Ecto neural progenitor cell (in vitro differentiated cells): ENCODE data around the gene RDX.
A peak's percentile ranks its signal among the peaks of the same experiment; 100 is the strongest.
"Not testable (repeated sequence)": the region's sequence is repeated elsewhere in the genome, so short reads cannot be mapped to it uniquely, and the experiment has no call there.

Experiments used
- DNase-seq: peaks from one replicate; pipeline ENCODE4 v3.0.0-alpha.2; 2018; ENCODE audit warnings: low spot score

Gene RDX

DNA sequence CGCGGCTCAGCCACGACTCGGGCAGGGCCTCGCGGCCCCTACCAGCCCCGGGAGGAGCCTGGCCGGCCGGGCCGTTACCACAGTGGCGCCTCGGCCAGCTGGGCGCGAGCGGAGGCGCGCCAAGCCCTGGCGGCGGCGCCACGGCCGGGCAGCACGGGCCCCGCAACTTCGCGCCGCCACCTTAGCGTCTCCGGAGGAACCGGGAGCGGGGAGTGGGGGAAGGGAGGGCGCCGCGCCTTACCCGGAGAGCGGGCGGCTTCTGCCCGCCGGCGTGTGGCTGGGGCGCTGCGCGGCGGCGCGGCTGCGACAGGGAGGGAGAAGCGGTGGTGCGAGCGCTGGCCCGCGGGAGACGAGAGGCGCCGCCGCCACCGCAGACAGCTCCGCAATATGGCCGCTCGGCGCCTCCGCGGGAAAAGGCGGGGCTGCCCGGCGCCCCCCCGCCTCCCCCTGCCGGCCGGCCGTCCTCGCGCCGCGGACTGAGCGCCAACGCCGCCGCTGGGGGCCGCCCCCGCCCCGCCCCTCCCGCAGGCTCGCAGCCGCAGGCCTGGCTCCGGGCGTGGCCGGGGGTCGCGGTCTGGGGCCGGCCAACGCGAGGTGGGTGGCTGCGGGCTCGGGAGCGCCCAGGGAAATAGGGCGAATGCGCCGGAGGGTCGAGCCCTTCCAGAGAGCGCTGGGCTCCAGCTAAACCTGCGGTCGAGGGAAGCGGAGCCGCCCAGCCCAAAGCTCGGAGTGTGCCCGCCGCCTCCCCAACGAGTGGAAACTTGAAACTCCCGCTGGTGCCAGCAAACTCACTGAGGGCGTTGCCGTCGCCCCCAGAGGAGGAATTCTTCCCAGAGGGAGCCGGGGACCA is at the start of gene RDX:
Gene RDX (minus strand): TSS at position 389 of the 850 bp plus-strand sequence. CDS start 16,922 bp downstream, outside the sequence.
- DNase-seq, result peak; percentile 90

DNA sequence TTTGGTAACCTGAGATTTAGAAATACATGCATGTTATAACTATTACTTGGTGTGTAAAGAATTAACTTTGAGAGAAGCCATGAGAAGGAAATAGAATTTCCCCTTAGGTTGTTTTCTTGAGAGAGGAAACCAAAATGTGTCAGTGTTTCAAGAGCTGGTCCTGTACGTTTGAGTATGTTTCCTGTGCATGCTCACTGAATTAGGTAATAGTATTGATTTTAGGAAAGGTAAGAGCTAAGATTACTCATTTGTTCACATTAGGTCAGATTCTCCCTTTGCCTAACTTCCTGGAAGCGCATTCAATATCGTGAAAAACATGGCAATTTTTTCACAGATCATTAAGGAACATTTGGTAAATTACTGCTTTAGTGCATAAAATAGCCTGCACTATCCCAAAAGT is 49.3 kb upstream of the RDX start:
- no peak for DNase-seq

DNA sequence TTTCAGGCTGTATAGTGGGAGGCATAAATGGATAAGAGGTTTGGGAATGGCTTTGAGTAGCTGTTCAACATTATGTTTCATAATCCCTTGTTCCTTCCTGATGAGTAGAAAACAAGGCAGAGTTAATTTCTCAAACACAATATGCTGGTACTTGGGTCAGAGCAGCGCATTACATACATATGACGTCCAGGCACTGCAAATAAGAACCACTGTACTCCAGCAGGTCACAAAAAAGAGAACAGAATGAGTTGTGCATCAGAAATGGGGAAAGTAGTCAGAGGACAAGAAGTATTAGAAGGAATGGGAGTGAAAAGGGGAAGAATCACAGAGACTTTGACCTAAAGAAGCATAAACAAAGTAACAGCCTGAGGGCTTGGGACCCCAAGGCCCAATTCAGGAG is 44.0 kb upstream of the RDX start:
- no peak for DNase-seq

DNA sequence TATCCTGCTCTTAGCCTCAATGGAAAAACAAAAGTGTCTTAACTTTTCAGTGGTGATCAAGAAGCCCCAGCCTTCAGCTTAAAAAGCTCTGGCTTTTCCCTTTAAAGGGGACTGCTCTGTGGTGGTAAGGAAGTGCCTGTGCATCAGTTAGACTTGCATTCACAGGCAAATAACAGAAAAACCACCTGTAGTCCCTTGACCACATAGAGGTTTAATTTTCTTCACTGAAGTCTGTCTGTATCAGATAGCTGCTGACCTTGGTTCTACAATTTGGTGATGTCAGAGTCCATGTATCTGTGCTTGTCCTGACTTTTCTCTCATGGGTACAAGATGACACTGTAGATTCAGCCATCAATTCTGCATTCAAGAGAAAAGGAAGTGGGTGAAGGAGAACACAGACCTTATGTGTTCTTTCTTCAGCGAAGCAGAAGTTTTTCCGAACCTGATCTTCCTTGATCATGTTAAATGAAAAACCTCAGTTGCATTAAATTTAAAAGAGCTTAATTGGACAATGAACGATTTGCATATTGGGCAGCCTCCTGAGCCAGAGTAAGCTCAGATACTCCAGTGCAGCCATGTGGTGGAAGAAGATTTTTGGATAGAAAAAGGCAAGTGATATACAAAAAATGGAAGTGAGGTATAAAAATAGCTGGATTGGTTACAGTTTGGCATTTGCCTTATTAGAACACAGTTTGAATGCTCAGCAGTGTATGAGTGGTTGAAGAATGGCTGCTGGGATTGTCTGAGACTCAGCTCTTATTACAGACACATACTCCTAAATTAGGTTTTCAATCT is 43.2 kb upstream of the RDX start:
- no peak for DNase-seq

DNA sequence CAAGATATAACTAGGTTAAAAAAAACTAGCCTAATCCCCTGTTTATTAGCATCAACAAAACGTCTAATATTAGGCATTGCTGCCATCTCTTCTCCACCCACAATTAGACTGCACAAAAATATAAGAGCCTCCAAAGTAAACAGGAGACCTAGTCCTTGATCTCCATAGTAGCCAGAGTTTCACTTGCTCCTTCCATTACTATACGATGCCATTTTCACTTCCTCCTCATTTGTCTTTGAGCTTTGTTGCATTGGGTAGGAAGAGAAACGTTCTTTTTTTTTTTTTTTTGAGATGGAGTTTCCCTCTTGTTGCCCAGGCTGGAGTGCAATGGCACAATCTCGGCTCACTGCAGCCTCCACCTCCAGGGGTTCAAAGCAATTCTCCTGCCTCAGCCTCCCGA is 42.3 kb upstream of the RDX start:
- DNase-seq, result no peak

DNA sequence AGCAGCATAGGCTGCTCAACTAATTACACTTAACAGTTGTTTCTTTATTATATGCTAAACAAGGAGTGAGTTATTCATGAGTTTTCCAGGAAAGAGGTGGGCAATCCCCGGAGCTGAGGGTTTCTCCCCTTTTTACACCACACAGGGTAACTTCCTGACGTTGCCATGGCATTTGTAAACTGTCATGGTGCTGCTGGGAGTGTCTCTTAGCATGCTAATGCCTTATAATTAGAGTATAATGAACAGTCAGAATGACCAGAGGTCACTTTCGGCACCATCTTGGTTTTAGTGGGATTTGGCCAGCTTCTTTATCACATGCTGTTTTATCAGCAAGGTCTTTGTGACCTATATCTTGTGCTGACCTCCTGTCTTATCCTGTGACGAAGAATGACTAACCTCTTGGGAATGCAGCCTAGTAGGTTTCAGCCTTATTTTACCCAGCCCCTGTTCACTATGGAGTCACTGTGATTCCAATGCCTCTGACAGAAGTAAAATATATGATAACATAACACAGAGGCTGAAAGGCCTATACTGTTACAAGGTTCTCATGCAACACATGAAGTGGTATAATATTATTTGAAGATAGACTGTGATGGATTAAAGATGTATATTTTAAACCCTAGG is 41.3 kb upstream of the RDX start:
- DNase-seq, result no peak

DNA sequence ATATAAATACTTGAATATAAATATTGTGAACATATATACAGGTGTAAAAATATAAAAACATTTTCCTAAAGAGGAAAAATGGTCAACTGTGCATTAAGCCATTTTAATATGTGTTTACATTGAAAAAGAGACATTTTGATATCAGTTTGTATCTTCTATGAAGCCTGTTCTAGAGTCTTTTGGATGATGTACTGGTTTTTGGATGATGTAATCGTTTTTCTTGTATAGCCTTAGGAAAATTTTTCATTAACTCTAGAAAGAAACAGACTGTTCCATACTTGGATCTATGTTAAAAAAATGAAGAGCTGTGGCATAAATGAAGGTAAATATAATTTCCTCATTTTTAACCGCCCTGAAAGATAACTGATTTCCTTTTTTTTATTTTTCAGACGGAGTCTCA is 39.6 kb upstream of the RDX start:
- no peak for DNase-seq

DNA sequence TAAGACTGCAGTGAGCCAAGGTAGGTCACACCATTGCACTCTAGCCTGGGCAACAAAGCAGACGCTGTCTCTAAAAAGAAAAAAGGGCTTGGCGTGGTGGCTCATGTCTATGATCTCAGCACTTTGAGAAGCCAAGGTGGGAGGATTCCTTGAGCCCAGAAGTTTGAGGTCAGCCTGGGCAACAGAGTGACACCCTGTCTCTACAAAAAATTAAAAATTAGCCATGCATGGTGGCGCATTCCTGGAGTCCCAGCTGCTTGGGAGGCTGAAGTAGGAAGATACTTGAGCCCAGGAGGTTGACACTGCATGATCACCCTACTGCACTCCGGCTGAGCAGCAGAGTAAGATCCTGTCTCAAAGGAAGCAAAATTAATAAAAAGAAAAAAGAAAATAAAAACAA is 38.9 kb upstream of the RDX start:
- no peak for DNase-seq

DNA sequence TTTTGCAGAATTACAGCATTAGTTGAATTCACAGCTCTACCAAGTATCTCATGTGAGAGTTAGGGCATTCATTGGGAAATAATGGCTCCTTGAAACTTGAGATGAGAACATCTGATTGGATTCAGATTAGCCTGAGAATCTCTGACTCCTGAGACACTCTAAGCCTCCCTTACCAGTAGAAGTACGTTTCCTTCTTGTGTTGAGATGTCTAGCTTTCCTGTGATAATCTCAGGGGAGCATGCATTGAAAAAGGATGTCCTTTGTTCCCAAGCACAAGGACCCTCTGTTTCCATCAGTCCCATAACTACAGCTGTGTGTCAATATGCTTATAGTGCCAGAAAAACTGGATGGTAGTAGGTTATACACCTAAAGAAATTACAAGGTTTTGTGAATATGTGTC is 35.2 kb upstream of the RDX start:
- DNase-seq, result no peak

DNA sequence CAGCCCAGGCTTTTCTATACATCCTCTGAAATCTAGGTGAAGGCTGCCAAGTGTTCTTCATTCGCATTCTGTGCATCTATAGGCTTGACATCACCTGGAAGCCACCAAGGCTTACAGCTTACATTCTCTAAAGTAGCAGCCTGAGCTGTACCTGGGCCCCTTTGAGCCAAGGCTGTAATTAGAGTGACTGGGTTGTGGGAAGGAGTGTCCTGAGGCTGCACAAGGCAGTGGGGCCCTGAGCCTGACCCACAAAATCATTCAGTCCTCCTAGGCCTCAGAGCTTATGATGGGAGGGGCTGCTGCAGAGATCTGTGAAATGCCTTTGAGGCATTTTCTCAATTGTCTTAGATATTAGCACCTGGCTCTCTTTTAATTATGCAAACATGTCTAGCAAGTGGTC is 33.0 kb upstream of the RDX start:
- no peak for DNase-seq

DNA sequence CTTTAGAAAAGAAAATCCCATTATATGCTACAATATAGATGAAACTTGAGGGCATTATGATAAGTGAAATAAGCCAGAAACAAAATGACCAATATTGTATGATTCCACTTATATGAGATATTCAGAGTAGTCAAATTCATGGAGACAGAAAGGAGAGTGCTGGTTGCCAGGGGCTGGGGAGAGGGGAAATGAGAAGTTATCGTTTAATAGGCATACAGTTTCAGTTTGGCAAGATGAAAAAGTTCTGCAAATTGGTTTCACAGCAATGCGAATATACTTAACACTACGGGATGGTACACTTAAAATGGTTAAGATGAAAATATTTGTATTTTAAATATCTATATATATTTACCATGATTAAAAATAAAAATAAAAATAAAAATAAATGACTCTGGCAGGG is 31.1 kb upstream of the RDX start:
- DNase-seq, result no peak

DNA sequence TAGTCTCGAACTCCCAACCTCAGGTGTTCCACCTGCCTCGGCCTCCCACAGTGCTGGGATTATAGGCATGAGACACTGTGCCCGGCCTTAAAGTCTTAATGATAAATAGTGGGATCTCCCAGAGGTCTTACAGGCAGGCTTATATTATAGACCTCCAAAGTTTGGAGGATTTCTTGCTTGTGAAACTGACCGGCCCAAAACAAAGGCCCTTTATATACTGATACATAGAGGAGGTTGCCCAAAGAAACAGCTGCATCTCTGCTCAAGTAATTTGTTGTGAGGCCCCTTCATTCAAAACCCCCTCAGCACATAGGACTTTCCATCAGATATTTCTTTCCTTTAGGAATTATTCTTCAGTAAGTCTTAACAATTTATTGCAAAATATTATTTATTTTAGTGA is 27.4 kb upstream of the RDX start:
- DNase-seq, result no peak

DNA sequence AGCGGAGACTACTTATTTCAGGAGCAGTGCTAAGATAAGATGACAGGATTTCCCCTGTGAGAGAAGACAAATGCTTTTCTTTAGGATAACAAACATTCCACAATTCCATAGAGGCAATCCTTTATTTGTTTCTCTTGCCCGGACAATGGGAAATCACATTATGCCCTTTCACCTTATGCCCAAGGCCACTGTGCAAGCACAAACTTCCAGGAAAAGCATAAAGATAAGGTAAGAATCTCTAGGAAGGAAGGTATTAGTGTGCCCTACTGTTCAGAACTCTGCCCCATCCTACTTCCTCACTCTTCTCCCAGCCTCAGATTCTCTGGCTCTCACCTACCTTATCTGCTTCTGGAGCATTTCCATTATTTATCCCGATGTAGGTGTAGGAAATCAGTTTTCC is 23.1 kb upstream of the RDX start:
- DNase-seq, result no peak

DNA sequence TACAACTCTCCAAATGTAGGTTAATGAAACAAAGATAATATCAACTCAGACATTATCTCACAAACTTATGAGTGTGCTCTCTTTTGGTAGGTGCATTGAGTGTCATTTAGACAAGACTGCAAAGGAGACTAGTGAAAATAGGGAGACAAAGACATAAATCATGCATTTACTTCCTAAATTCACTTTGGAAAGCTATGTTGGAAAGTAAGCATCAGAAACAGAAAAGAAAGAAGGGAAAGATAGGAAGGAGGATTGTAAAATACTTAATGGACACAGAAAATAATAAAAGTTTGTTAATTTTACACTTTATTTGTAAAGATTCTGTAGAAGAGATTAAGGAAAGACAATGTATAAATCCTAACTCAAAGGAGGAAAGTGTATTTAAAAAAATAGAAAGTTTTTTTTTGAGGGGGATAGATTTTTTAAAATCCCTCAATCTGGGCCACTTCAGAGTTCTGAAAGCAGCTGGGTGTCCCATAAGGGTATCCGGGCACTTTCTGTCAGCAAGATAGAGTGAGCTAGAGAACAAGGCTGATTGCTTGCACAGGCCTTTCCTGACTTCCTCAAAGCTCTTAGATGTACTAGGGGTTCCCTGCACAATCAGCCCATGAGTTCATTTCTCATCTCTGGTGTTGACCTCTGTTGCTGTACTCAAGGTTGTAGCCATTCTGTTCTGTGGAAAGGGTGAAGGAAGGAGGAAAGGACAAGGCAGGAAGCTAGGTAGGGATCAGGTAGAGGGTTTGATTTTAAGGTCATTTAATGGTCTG is 22.4 kb upstream of the RDX start:
- DNase-seq, result no peak

DNA sequence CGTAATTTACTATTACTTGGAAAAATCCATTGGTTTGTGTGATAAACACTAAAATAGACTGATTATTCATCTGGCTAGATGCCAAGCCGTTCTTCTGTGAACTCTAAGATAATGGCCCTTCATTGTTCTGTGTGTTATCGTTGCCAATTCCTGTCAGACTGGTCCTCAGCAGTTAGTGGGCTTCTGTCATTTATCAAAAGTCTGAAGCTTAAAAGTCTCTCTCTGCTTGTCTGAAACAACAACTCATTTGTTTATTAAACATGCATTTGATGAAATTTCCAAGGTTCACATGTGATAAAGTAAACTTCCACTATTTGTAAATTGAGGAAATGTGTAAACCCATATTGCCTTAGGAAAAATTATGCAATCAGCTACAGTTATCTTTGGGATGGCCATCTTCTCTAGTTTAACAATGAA is 21.1 kb upstream of the RDX start:
- DNase-seq, result no peak

DNA sequence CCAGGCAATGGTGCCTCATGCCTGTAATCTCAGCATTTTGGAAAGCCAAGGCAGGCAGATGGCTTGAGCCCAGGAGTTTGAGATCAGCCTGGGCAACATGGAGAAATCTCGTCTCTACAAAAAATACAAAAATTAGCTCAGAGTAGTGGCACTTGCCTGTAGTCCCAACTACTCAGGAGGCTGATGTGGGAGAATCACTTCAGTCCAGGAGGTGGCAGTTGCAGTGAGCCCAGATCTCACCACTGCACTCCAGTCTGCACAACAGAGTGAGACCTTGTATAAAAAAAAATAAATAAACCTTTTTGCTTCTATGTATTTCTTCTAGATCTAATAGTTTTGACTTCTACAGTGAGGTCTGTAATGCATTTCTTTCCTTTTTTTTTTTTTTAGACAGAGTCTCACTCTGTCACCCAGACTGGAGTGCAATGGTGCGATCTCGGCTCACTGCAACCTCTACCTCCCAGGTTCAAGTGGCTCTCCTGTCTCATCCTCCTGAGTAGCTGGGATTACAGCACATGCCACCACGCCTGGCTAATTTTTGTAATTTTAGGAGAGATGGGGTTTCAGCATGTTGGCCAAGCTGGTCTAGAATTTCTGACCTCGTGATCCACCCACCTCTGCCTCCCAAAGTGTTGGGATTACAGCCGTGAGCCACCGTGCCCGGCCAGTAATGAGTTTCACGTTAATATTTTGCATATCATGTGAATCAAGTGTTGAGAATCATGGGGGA is 18.1 kb upstream of the RDX start:
- DNase-seq, result no peak

DNA sequence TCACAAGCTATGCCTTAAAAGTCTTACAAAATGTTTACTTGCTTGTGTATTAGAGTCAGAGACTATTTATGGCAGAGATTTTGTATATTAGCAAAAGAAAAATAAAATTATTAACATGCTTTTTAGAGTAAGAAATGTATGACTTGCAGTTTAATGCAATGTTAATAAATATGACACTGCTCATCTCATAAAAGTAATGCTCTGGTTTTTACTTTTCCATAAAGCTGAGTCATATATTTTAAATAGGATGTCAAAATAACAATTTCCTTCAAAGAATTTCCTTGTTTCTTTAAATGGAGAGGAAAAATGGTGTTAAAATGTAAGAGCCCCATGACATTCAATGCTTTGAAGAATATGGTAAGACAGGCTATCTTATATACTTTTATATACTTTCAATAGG is 16.3 kb upstream of the RDX start:
- DNase-seq, result no peak

DNA sequence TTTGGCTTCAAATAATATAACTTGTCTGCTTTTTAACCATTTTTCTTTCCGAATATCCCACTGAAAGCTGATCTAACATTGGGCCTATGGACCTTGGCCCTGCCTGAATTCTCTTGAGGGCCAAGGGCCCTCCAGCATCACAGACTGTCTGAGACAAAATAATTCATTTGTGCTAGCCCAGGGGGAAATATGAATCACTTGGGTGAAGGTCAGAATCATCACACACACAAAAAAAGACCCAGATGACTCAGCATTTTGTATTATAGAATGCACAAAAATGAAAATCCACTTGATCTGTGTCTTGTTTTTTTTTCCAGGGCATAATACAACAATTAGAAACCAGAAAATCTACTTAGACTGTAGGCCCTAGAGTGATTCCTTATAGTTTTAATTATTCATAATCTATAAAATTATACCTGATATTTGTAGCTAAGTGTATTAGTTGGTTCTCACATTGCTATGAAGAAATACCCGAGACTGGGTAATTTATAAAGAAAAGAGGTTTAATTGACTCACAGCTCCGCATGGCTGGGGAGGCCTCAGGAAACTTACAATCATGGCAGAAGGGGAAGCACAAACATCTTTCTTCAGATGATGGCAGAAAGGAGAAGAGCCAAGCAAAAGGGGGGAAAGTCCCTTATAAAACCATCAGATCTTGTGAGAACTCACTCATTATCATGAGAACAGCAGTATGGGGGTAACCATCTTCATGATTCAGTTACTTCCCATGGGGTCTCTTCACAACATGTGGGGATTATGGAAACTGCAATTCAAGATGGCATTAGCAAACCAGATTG is 15.6 kb upstream of the RDX start:
- no peak for DNase-seq

DNA sequence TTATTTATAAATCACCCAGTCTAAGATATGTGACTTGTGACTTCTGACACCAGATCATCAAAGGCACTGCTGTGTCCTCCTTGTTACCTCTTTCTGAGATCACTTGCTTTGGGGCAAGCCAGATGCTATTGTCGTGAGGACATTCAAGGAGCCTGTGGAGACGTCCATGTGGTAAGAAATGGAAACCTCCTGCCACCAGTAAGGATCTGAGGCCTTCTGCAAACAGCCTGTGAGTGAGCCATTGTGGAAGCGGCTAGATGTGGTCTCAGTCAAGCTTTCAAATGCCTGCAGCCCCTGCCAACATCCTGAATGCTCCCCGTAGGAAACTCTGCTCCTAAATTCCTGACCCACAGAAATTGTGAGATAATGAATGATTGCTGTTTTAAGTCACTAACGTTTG is 11.7 kb upstream of the RDX start:
- no peak for DNase-seq

DNA sequence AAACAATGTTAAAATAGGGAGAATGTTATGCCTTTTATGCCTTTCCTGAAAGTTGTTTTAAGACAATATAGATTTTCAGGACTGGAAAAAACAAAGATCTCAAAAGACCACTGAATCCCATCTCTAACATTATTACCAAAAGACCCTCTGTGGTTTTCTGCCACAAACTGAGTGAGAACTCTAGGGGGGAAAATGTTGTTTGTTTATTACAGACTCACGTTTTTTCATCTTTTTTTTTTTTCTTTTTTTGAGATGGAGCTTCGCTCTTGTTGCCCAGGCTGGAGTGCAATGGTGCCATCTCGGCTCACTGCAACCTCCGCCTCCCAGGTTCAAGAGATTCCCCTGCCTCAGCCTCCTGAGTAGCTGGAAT is 9.6 kb upstream of the RDX start:
- DNase-seq, result not testable (repeated sequence)
